ENCODE data around the gene LUC7L3. TPM values are rescaled to one million over a fixed set of nuclear protein-coding genes. Genes with fewer than 3 reads are reported as not detected.

The LUC7L3 gene
- total and polyA plus RNA-seq, 8 donors = 63.4 to 1,211 (median 208) TPM

DNA sequence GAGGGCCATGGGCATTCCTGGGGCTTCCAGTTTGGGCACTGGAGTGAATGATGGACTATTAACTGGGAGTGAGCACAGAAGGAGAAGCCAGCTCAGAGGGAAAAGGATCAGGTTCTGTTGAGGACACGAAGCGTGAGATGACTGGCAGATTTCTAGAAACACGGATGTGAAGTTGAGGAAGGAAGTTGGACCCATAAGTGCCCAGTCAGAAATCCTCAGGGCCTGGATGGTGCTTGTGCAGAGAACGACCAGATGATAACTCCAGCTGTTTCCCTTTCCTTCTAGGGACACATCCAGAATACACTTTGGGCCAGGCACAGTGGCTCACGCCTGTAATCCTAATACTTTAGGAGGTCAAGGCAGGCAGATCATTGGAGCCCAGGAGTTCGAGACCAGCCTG, 71.2 kb downstream of the LUC7L3 start:
- 65 to 80% (median 73%) methylated on average over 6 of the region's 6 CpGs for WGBS, 5 donors
- Histone ChIP-seq H3K4me3 (no peak overlapping the region), H3K27ac (no peak overlapping the region), H3K36me3 (no peaks in the 10 kb centered on the region), H3K27me3 (no peaks in the 10 kb centered on the region), H3K4me1 (peaks cover 6 to 11% (median 6%) of the 10 kb centered on the region in 4 donors), H3K9me3 (no peaks in the 10 kb centered on the region)
- no peak for DNase-seq
- intact Hi-C loops (cut with DNase I; ENCODE audit: low total_unique reads) = loop anchor here (5.0 kb wide), 1 partner anchor 42 kb away; no protein-coding TSS in a partner anchor
- TF ChIP-seq, protein P1, sequence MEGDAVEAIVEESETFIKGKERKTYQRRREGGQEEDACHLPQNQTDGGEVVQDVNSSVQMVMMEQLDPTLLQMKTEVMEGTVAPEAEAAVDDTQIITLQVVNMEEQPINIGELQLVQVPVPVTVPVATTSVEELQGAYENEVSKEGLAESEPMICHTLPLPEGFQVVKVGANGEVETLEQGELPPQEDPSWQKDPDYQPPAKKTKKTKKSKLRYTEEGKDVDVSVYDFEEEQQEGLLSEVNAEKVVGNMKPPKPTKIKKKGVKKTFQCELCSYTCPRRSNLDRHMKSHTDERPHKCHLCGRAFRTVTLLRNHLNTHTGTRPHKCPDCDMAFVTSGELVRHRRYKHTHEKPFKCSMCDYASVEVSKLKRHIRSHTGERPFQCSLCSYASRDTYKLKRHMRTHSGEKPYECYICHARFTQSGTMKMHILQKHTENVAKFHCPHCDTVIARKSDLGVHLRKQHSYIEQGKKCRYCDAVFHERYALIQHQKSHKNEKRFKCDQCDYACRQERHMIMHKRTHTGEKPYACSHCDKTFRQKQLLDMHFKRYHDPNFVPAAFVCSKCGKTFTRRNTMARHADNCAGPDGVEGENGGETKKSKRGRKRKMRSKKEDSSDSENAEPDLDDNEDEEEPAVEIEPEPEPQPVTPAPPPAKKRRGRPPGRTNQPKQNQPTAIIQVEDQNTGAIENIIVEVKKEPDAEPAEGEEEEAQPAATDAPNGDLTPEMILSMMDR (IDR thresholded peaks at IDR 0.05) = no peak

- 88 to 92% (median 90%) methylated on average over 7 of the region's 7 CpGs for WGBS, 5 donors
- H3K36me3 ChIP-seq = no peaks in the 10 kb centered on the region
- H3K4me3 ChIP-seq = no peak overlapping the region
- no peak overlapping the region for H3K27ac ChIP-seq
- no peak for DNase-seq
- TF ChIP-seq, protein P1 (IDR thresholded peaks at IDR 0.05) = no peak
- TF ChIP-seq POLR2A (IDR thresholded peaks at IDR 0.05) = no peak
- TF ChIP-seq EP300 (IDR thresholded peaks at IDR 0.05) = no peak
- no peak for TF ChIP-seq POLR2AphosphoS5 (IDR thresholded peaks at IDR 0.05)
- H3K27me3 ChIP-seq = no peaks in the 10 kb centered on the region
- intact Hi-C loops (cut with DNase I; ENCODE audit: low total_unique reads) = loop anchor here (5.0 kb wide), 1 partner anchor 40 kb away; no protein-coding TSS in a partner anchor
- peaks cover 0 to 2% (median 0%) of the 10 kb centered on the region in 4 donors for H3K4me1 ChIP-seq
- H3K9me3 ChIP-seq = no peaks in the 10 kb centered on the region
Observed at GRCh38 chr17:50792132-50792531, 72.7 kb downstream of the LUC7L3 start.

DNA sequence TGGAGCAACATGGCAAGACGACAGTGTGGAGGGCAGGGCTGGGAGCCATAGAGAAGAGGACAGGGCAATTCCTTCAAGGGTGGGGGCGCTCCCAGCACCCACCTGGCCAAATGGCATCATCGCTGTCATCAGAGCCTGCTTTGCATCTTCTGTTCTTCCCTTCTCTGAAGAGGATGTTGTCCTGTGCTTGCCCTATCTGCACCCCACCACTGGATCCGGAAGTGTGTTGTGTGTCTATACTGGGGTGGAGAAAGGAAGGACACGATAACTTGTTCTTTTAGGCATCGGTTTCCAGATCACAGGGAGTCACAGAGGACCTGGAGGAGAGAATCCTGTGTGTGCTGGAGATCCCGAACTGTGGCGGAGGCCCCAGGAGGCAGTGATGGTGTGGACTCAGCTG, 73.6 kb downstream of the LUC7L3 start:
- WGBS, 5 donors = 88 to 97% (median 95%) methylated on average over 8 of the region's 8 CpGs
- TF ChIP-seq POLR2AphosphoS5 (IDR thresholded peaks at IDR 0.05) = no peak
- TF ChIP-seq, protein P1 (IDR thresholded peaks at IDR 0.05) = no peak
- TF ChIP-seq POLR2A (IDR thresholded peaks at IDR 0.05) = no peak
- TF ChIP-seq EP300 (IDR thresholded peaks at IDR 0.05) = no peak
- no peaks in the 10 kb centered on the region for H3K36me3 ChIP-seq
- H3K27me3 ChIP-seq = no peaks in the 10 kb centered on the region
- intact Hi-C loops (cut with DNase I; ENCODE audit: low total_unique reads) = loop anchor here (5.0 kb wide), 1 partner anchor 39 kb away; no protein-coding TSS in a partner anchor
- no peaks in the 10 kb centered on the region for H3K9me3 ChIP-seq
- peaks cover 0 to 7% (median 0%) of the 10 kb centered on the region in 4 donors for H3K4me1 ChIP-seq
- H3K27ac ChIP-seq = no peak overlapping the region
- H3K4me3 ChIP-seq = no peak overlapping the region
- no peak for DNase-seq

GRCh38 chr17:50794361-50794760, 75.0 kb downstream of the LUC7L3 start:
- TF ChIP-seq POLR2AphosphoS5 (IDR thresholded peaks at IDR 0.05) (no peak), POLR2A (IDR thresholded peaks at IDR 0.05) (no peak), EP300 (IDR thresholded peaks at IDR 0.05) (no peak)
- TF ChIP-seq, protein P1 (IDR thresholded peaks at IDR 0.05) = no peak
- Histone ChIP-seq H3K27ac (no peak overlapping the region), H3K9me3 (no peaks in the 10 kb centered on the region), H3K36me3 (no peaks in the 10 kb centered on the region), H3K4me1 (peaks cover 0 to 7% (median 0%) of the 10 kb centered on the region in 4 donors), H3K27me3 (no peaks in the 10 kb centered on the region), H3K4me3 (no peak overlapping the region)
- DNase-seq = no peak
- intact Hi-C loops (cut with DNase I; ENCODE audit: low total_unique reads) = loop anchor here (5.0 kb wide), 1 partner anchor 38 kb away; no protein-coding TSS in a partner anchor
- WGBS, 5 donors = 91 to 98% (median 95%) methylated on average over 6 of the region's 6 CpGs

All from stomach (tissue), 9 donors.